ENCODE results near the gene RACK1. TPM values are rescaled to one million over a fixed set of nuclear protein-coding genes. Genes with fewer than 3 reads are reported as not detected.
A peak's percentile ranks its signal among the peaks of the same experiment; 100 is the strongest.

RACK1 gene
- total and polyA plus RNA-seq, 2 of the 13 experiments (the other 11 are each of a cell fraction or from before 2014, with no cell fraction given): 2,514 to 6,141 TPM

DNA sequence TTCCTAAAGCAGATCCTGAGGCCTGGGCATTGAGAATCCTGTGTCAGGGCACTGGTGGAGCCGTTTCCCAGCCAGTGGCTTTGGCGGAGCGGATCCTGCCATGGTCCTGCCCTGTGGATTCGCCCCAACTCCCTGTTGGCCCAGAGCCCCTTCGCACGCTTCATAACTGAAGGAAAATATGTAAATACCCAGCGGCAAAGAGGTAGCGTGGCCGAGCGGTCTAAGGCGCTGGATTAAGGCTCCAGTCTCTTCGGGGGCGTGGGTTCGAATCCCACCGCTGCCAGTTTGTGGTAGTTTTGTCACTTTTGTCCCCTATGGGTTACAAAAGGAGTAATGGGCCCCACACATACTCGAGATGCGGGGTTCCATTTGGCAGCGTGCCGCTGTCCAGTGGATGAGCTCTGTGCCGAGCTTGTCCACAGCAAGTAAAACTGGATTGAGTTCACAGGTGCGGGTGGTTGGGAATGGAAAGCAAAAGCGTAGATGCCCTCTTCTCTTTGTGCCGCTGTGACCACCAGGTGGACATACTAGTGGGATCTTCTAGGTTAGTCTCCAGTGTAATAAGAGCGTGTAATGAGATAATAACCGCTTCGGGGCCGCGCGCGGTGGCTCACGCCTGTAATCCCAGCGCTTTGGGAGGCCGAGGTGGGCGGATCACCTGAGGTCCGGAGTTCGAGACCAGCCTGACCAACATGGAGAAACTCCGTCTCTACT is 56.0 kb downstream of the RACK1 start (continued):
- peak; percentile 65; the same call in 1 of the 2 replicates for TF ChIP-seq FOXJ3 (CRISPR knock-in tag; IDR thresholded peaks at IDR 0.05; ENCODE audit: borderline replicate concordance)
- no peak for TF ChIP-seq CSRNP2 (CRISPR knock-in tag; conservative IDR thresholded peaks at IDR 0.05; ENCODE audit: low read depth)
- TF ChIP-seq NFKBIZ (CRISPR knock-in tag; IDR thresholded peaks at IDR 0.05): no peak
- TF ChIP-seq FOXK1 (CRISPR knock-in tag; IDR thresholded peaks at IDR 0.05; ENCODE audit: borderline replicate concordance, low read depth): peak; percentile 70
- TF ChIP-seq NFATC3 (CRISPR knock-in tag; IDR thresholded peaks at IDR 0.05): no peak
- no peak for TF ChIP-seq TFDP1 (CRISPR knock-in tag; IDR thresholded peaks at IDR 0.05; ENCODE audit: borderline replicate concordance)
- 0 out of 2 replicates have a peak, but pooled peaks have one; percentile 16 for TF ChIP-seq ZNF224 (CRISPR knock-in tag; IDR thresholded peaks at IDR 0.05)
- no peak for TF ChIP-seq FOXA1 (IDR thresholded peaks at IDR 0.05)
- TF ChIP-seq FOXA1 (CRISPR knock-in tag; IDR thresholded peaks at IDR 0.05): peak; percentile 58
- TF ChIP-seq SATB2 (CRISPR knock-in tag; IDR thresholded peaks at IDR 0.05): no peak
- TF ChIP-seq NONO (IDR thresholded peaks at IDR 0.05): no peak
- peak; percentile 50; the same call in 1 of the 2 replicates for TF ChIP-seq NONO (CRISPR knock-in tag; conservative IDR thresholded peaks at IDR 0.05)
- no peak for TF ChIP-seq CBX1 (IDR thresholded peaks at IDR 0.05; ENCODE audit: low read depth)
- no peak for TF ChIP-seq ZFP82 (CRISPR knock-in tag; IDR thresholded peaks at IDR 0.05; ENCODE audit: borderline replicate concordance)
- TF ChIP-seq ZNF207 (IDR thresholded peaks at IDR 0.05; ENCODE audit: borderline replicate concordance): no peak
- peak; percentile 78; the same call in 1 of the 2 replicates for TF ChIP-seq ZNF557 (CRISPR knock-in tag; IDR thresholded peaks at IDR 0.05)
- no peak for TF ChIP-seq TCF7 (IDR thresholded peaks at IDR 0.05; ENCODE audit: low read depth)
- TF ChIP-seq ZNF7 (CRISPR knock-in tag; IDR thresholded peaks at IDR 0.05): peak; percentile 19; the same call in 1 of the 2 replicates
- peak; percentile 76; the same call in 1 of the 2 replicates for TF ChIP-seq ZNF430 (CRISPR knock-in tag; IDR thresholded peaks at IDR 0.05)
- TF ChIP-seq GPBP1L1 (CRISPR knock-in tag; IDR thresholded peaks at IDR 0.05): no peak
- peak; percentile 84 for TF ChIP-seq HNF1B (CRISPR knock-in tag; IDR thresholded peaks at IDR 0.05)
- TF ChIP-seq HMGA1 (CRISPR knock-in tag; conservative IDR thresholded peaks at IDR 0.05): no peak
- TF ChIP-seq MIXL1 (CRISPR knock-in tag; IDR thresholded peaks at IDR 0.05): peak; percentile 18; the same call in 1 of the 2 replicates
- no peak for TF ChIP-seq SRSF1 (optimal IDR thresholded peaks at IDR 0.05; ENCODE audit: low read depth, low read length)
- TF ChIP-seq RELA (CRISPR knock-in tag; IDR thresholded peaks at IDR 0.05): no peak
- TF ChIP-seq PRMT3 (CRISPR knock-in tag; IDR thresholded peaks at IDR 0.05; ENCODE audit: borderline replicate concordance, low read depth): peak; percentile 77; the same call in 1 of the 2 replicates
- no peak for TF ChIP-seq IRX3 (CRISPR knock-in tag; IDR thresholded peaks at IDR 0.05; ENCODE audit: borderline replicate concordance, low read depth)

All from HepG2 (cell line).